Lower lobe of right lung (tissue), 2 donors: ENCODE data around the gene HMGN1. TPM values are rescaled to one million over a fixed set of nuclear protein-coding genes. Genes with fewer than 3 reads are reported as not detected.
"Not testable (repeated sequence)": the region's sequence is repeated elsewhere in the genome, so short reads cannot be mapped to it uniquely, and the experiment has no call there.

Experiments
- ATAC-seq, 2 donors: fragments of 200-7000 bp; cut with Tn5 transposase; one replicate each; pipeline ENCODE4 v1.9.1; 2020 to 2022; ENCODE audit warnings: mild to moderate bottlenecking in 2 of 2, moderate library complexity in 2 of 2
- DNase-seq: peaks from one replicate; pipeline ENCODE4 v3.0.0-alpha.2; 2020
- H3K27ac ChIP-seq: fragments of 200-600 bp; one replicate; pipeline ENCODE4 v1.8.0; 2022
- H3K27me3 ChIP-seq: fragments of 200-600 bp; one replicate; pipeline ENCODE4 v1.8.0; 2022; ENCODE audit warnings: low read depth
- H3K36me3 ChIP-seq: fragments of 200-600 bp; one replicate; pipeline ENCODE4 v1.8.0; 2022; ENCODE audit warnings: mild to moderate bottlenecking
- H3K4me1 ChIP-seq: fragments of 200-600 bp; one replicate; pipeline ENCODE4 v1.8.0; 2022
- H3K4me3 ChIP-seq: fragments of 200-600 bp; one replicate; pipeline ENCODE4 v1.8.0; 2022; ENCODE audit warnings: mild to moderate bottlenecking
- H3K9me3 ChIP-seq: fragments of 200-600 bp; one replicate; pipeline ENCODE4 v1.8.0; 2022
- CTCF ChIP-seq: fragments of 200-600 bp; IDR thresholded peaks from one replicate; pipeline ENCODE4 v1.8.0; 2022; ENCODE audit warnings: antibody characterized with exemption, mild to moderate bottlenecking
- intact Hi-C: fragments of 100-400 bp; cut with DNase I; formaldehyde crosslinking; loops from one replicate; pipeline ENCODE4 v1.11.0; 2022
- total RNA-seq: library from RNA; stranded (reverse); fragmentation: NEBNext Ultra II Directional; extraction: Animal tissue kit (Norgen Biotek cat#: 25700); gene quantifications from one replicate; pipeline ENCODE4 v1.2.1, GENCODE V29; 2021
- donor health status: DM: no; HTN: yes; CAD: no; lungs with severe emphysema.

The HMGN1 gene
- total RNA-seq, 1 donor from 2014 or later, result 139 TPM

DNA sequence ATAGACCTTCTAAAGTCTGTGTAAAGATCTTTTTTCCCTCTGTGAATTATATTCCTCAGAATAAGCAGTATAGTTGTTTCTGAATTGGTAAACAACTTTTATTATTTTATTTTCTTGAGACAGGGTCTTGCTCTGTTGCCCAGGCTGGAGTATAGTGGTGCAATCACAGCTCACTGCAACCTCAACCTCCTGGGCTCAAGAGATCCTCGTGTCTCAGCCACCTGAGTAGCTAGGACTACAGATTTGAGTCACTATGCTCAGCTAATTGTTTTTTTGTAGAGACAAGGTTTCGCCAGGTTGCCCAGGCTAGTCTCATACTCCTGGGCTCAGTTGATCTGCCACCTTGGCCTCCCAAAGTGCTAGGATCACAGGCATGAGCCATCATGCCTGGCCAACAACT, 26.6 kb upstream of the HMGN1 start:
- intact Hi-C loops, result no loop called here
- Histone ChIP-seq H3K4me3 (no peak overlapping the region), H3K9me3 (no peaks in the 10 kb centered on the region), H3K36me3 (no peaks in the 10 kb centered on the region), H3K4me1 (peaks cover 4% of the 10 kb centered on the region), H3K27ac (no peak overlapping the region), H3K27me3 (no peaks in the 10 kb centered on the region)
- no peak for TF ChIP-seq CTCF
- ATAC-seq (no peak), DNase-seq (no peak)

GRCh38 chr21:39374046-39374445, 25.2 kb upstream of the HMGN1 start:
- no peaks in the 10 kb centered on the region for H3K4me1 ChIP-seq
- H3K9me3 ChIP-seq, result no peaks in the 10 kb centered on the region
- intact Hi-C loops, result no loop called here
- TF ChIP-seq CTCF, result no peak
- no peak for ATAC-seq
- no peaks in the 10 kb centered on the region for H3K27me3 ChIP-seq
- H3K4me3 ChIP-seq, result no peak overlapping the region
- DNase-seq, result no peak
- H3K27ac ChIP-seq, result no peak overlapping the region
- no peaks in the 10 kb centered on the region for H3K36me3 ChIP-seq

DNA sequence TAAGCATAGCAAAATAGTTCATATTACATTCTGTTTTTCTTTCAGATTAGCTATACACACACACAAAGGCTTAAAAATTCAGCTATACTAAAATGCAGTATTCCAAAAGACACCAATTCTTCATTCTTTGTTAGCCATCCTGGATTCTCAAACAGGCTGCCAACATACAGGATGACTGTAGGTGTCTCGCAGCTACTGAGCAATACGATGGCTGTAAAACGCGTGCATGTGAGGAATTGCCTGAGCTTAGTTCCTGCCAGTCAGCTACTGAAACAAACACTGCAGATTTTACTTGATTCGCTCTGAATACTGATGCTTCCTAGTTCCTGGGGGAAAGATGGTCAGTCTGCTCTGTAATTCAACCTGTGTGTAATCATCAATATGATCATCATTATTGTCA, 24.7 kb upstream of the HMGN1 start:
- ATAC-seq (no peak), DNase-seq (no peak)
- intact Hi-C loops, result no loop called here
- H3K4me1 ChIP-seq, result no peaks in the 10 kb centered on the region
- no peak for TF ChIP-seq CTCF
- no peak overlapping the region for H3K4me3 ChIP-seq
- H3K36me3 ChIP-seq, result no peaks in the 10 kb centered on the region
- no peaks in the 10 kb centered on the region for H3K9me3 ChIP-seq
- no peak overlapping the region for H3K27ac ChIP-seq
- no peaks in the 10 kb centered on the region for H3K27me3 ChIP-seq

- H3K36me3 ChIP-seq, H3K27ac ChIP-seq, H3K4me1 ChIP-seq, DNase-seq, H3K9me3 ChIP-seq, H3K27me3 ChIP-seq, H3K4me3 ChIP-seq, ATAC-seq, intact Hi-C loops: not testable (repeated sequence)
Measured at GRCh38 chr21:39369896-39370288, 21.0 kb upstream of the HMGN1 start.

GRCh38 chr21:39367783-39368182, 18.9 kb upstream of the HMGN1 start:
- no peak for ATAC-seq
- no peaks in the 10 kb centered on the region for H3K4me1 ChIP-seq
- DNase-seq, result no peak
- H3K27ac ChIP-seq, result no peak overlapping the region
- no peaks in the 10 kb centered on the region for H3K36me3 ChIP-seq
- H3K9me3 ChIP-seq, result no peaks in the 10 kb centered on the region
- no peak overlapping the region for H3K4me3 ChIP-seq
- H3K27me3 ChIP-seq, result no peaks in the 10 kb centered on the region
- no peak for TF ChIP-seq CTCF
- intact Hi-C loops, result no loop called here

- ATAC-seq (no peak), DNase-seq (no peak)
- no peaks in the 10 kb centered on the region for H3K27me3 ChIP-seq
- no peak for TF ChIP-seq CTCF
- H3K4me1 ChIP-seq, result no peaks in the 10 kb centered on the region
- H3K9me3 ChIP-seq, result no peaks in the 10 kb centered on the region
- no peak overlapping the region for H3K27ac ChIP-seq
- no peaks in the 10 kb centered on the region for H3K36me3 ChIP-seq
- intact Hi-C loops, result no loop called here
- no peak overlapping the region for H3K4me3 ChIP-seq
Measured at GRCh38 chr21:39366563-39366962, 17.7 kb upstream of the HMGN1 start.
